Liver (tissue), 3 donors: ENCODE data around the gene EEA1.

ENCODE experiments used
- ATF3 ChIP-seq: IDR thresholded peaks from 2 replicates; pipeline ENCODE4 v1.6.1; 2016; ENCODE audit warnings: antibody characterized with exemption
- CTCF ChIP-seq: fragments of 150-350 bp; IDR thresholded peaks from 2 replicates; pipeline ENCODE4 v1.5.1; 2017; ENCODE audit warnings: improper control_type of control experiment, low read depth, low read length; ENCODE audit not compliant: missing input control
- EGR1 ChIP-seq, 2 donors: IDR thresholded peaks; 2 replicates each; pipeline ENCODE4 v1.6.1; 2016 to 2018; ENCODE audit warnings: antibody characterized with exemption in 2 of 2, low read depth in 2 of 2
- GABPA ChIP-seq, 2 donors: IDR thresholded peaks in 1 of 2; conservative IDR thresholded peaks in 1 of 2; 2 replicates each; pipeline ENCODE4 v1.6.1; 2016; ENCODE audit warnings: antibody characterized with exemption in 2 of 2, mild to moderate bottlenecking in 1 of 2, moderate library complexity in 1 of 2
- JUND ChIP-seq, 2 donors: IDR thresholded peaks; 2 replicates each; pipeline ENCODE4 v1.6.1; 2016; ENCODE audit warnings: antibody characterized with exemption in 2 of 2
- MAX ChIP-seq: IDR thresholded peaks from 2 replicates; pipeline ENCODE4 v1.6.1; 2016; ENCODE audit warnings: antibody characterized with exemption
- RAD21 ChIP-seq, 2 donors: IDR thresholded peaks; 2 replicates each; pipeline ENCODE4 v1.6.1; 2016; ENCODE audit warnings: antibody characterized with exemption in 2 of 2, mild to moderate bottlenecking in 2 of 2
- RXRA ChIP-seq, 2 donors: IDR thresholded peaks; 2 replicates each; pipeline ENCODE4 v1.6.1; 2017 to 2018; ENCODE audit warnings: antibody characterized with exemption in 2 of 2, mild to moderate bottlenecking in 1 of 2
- SP1 ChIP-seq: IDR thresholded peaks from 2 replicates; pipeline ENCODE4 v1.6.1; 2018; ENCODE audit warnings: antibody characterized with exemption, mild to moderate bottlenecking
- YY1 ChIP-seq: IDR thresholded peaks from 2 replicates; pipeline ENCODE4 v1.6.1; 2016; ENCODE audit warnings: antibody characterized with exemption, mild to moderate bottlenecking
- TF ChIP-seq, protein P1 (sequence below): IDR thresholded peaks from 2 replicates; pipeline ENCODE4 v1.6.1; 2016; ENCODE audit warnings: antibody characterized with exemption, mild to moderate bottlenecking
- donor health status: healthy.
- donor health status: healthy.

DNA sequence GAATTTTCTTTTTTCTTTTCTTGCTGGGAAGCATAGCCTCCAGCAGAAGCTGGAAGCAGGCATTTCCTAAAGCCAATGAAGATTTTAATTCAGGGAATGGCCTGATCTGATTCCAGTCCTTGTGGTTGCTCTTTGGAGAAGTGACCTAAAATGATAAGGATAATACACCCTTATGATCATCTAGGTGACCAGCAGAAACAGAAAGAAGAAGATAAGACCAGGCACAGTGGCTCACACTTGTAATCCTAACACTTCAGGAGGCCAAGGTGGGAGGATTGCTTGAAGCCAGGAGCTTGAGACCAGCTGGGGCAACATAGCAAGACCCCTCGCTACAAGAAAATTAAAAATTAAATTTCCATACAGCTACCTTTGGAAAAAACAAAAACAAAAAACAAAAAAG is 51.2 kb downstream of the EEA1 start:
- TF ChIP-seq CTCF (no peak), GABPA (IDR thresholded peaks at IDR 0.05 in 1 of 2, conservative IDR thresholded peaks at IDR 0.05 in 1 of 2) (no peak), MAX (no peak), YY1 (no peak), RXRA (IDR thresholded peaks at IDR 0.05) (no peak), EGR1 (IDR thresholded peaks at IDR 0.05; ENCODE audit: low read depth in 2 of 2) (no peak), RAD21 (IDR thresholded peaks at IDR 0.05) (no peak), JUND (IDR thresholded peaks at IDR 0.05) (no peak), ATF3 (no peak), SP1 (no peak)
- TF ChIP-seq, protein P1, sequence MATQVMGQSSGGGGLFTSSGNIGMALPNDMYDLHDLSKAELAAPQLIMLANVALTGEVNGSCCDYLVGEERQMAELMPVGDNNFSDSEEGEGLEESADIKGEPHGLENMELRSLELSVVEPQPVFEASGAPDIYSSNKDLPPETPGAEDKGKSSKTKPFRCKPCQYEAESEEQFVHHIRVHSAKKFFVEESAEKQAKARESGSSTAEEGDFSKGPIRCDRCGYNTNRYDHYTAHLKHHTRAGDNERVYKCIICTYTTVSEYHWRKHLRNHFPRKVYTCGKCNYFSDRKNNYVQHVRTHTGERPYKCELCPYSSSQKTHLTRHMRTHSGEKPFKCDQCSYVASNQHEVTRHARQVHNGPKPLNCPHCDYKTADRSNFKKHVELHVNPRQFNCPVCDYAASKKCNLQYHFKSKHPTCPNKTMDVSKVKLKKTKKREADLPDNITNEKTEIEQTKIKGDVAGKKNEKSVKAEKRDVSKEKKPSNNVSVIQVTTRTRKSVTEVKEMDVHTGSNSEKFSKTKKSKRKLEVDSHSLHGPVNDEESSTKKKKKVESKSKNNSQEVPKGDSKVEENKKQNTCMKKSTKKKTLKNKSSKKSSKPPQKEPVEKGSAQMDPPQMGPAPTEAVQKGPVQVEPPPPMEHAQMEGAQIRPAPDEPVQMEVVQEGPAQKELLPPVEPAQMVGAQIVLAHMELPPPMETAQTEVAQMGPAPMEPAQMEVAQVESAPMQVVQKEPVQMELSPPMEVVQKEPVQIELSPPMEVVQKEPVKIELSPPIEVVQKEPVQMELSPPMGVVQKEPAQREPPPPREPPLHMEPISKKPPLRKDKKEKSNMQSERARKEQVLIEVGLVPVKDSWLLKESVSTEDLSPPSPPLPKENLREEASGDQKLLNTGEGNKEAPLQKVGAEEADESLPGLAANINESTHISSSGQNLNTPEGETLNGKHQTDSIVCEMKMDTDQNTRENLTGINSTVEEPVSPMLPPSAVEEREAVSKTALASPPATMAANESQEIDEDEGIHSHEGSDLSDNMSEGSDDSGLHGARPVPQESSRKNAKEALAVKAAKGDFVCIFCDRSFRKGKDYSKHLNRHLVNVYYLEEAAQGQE = no peak
